Bronchus fibroblast of lung (primary cell): ENCODE results near the gene VIP. TPM values are rescaled to one million over a fixed set of nuclear protein-coding genes. Genes with fewer than 3 reads are reported as not detected.

ENCODE experiments used
- total RNA-seq: library from RNA; depleted of rRNA; stranded (reverse); fragments of >200 nt; gene quantifications from 2 replicates; pipeline ENCODE4 v1.2.3, GENCODE V29; 2015

Gene VIP
- total RNA-seq = not detected in 2 replicates

GRCh38 chr6:152750694-152751093 lies at the start of gene VIP:
Gene VIP (plus strand): TSS chr6:152750797. CDS start chr6:152752178, 1,381 bp downstream.

Other genes with a start within 250 kb of the VIP start
- gene SYNE1, start 113.4 kb upstream of the VIP start, total RNA-seq = 16.5 and 21.9 TPM in 2 replicates
- gene MYCT1, start 52.9 kb upstream of the VIP start, total RNA-seq = not detected in 2 replicates
- 27.1 and 28.4 TPM in 2 replicates for gene FBXO5, start 232.2 kb downstream of the VIP start, total RNA-seq